Spleen (tissue), 7 donors: ENCODE measurements around the gene CDRT4.

Experiments used
- CTCF ChIP-seq, 11 experiments: fragments of 200-600 bp in 7 of 11; fragments of 450-650 bp in 4 of 11; sonication (generic) in 4 of 11; IDR thresholded peaks in 8 of 11; conservative IDR thresholded peaks in 3 of 11; 1 replicate in 7 of 11; 2 replicates in 4 of 11; pipeline versions ENCODE4 v1.4.0 to v1.8.0; 2016 to 2021; ENCODE audit warnings: antibody characterized with exemption in 11 of 11, inconsistent platforms in 4 of 11, mild to moderate bottlenecking in 1 of 11
- POLR2A ChIP-seq, 3 donors: fragments of 450-650 bp; IDR thresholded peaks; one replicate each; pipeline ENCODE4 v1.5.1; 2017; ENCODE audit warnings: antibody characterized with exemption in 3 of 3, mild to moderate bottlenecking in 1 of 3
- donor health status: DM: no; HTN: no; CAD: no; lungs with moderate emphysema.
- donor health status: DM: no; HTN: no; CAD: no.
- donor health status: DM: no; HTN: no; CAD: no.

GRCh38 chr17:15467592-15467991 lies at the start of gene CDRT4:
- no peak for TF ChIP-seq CTCF (IDR thresholded peaks at IDR 0.05 in 8 of 11, conservative IDR thresholded peaks at IDR 0.05 in 3 of 11)
- TF ChIP-seq POLR2A (IDR thresholded peaks at IDR 0.05): no peak
